Right ventricle myocardium superior (tissue), 1 donor: Measurements from ENCODE around the gene TRIM14. TPM values are rescaled to one million over a fixed set of nuclear protein-coding genes. Genes with fewer than 3 reads are reported as not detected.
"Not testable (repeated sequence)": the region's sequence is repeated elsewhere in the genome, so short reads cannot be mapped to it uniquely, and the experiment has no call there.

Experiments used
- ATAC-seq: fragments of 200-7000 bp; cut with Tn5 transposase; one replicate; pipeline ENCODE4 v1.9.1; 2020; ENCODE audit warnings: mild to moderate bottlenecking; ENCODE audit not compliant: poor library complexity
- DNase-seq: peaks from one replicate; pipeline ENCODE4 v3.0.0-alpha.2; 2020
- intact Hi-C: fragments of 100-400 bp; cut with DNase I; formaldehyde crosslinking; loops from one replicate; pipeline ENCODE4 v1.11.2; 2022
- total RNA-seq: library from RNA; stranded (reverse); fragmentation: NEBNext Ultra II Directional; extraction: Animal tissue kit (Norgen Biotek cat#: 25700); gene quantifications from one replicate; pipeline ENCODE4 v1.2.1, GENCODE V29; 2021
- donor health status: DM: no; HTN: yes; CAD: no; lungs with severe emphysema.

The TRIM14 gene
- total RNA-seq, 1 donor from 2014 or later: 4.9 TPM

GRCh38 chr9:98038958-98039357 is 80.1 kb downstream of the TRIM14 start:
- ATAC-seq (no peak), DNase-seq (no peak)
- intact Hi-C loops: loop anchor here (5.0 kb wide), 2 partner anchors 57 to 117 kb away; partner anchors contain the start of genes ANP32B and TRMO

- DNase-seq (peak; percentile 57), ATAC-seq (peak; percentile 90)
- intact Hi-C loops: loop anchor here (5.0 kb wide), 2 partner anchors 55 to 115 kb away; partner anchors contain the start of genes ANP32B and TRMO
Measured at GRCh38 chr9:98037357-98037756, 81.7 kb downstream of the TRIM14 start.

- DNase-seq (peak; percentile 85), ATAC-seq (peak; percentile 88)
- intact Hi-C loops: loop anchor here (5.0 kb wide), 2 partner anchors 53 to 113 kb away; partner anchors contain the start of genes ANP32B and TRMO
Measured at GRCh38 chr9:98034593-98035546, 84.2 kb downstream of the TRIM14 start.

DNA sequence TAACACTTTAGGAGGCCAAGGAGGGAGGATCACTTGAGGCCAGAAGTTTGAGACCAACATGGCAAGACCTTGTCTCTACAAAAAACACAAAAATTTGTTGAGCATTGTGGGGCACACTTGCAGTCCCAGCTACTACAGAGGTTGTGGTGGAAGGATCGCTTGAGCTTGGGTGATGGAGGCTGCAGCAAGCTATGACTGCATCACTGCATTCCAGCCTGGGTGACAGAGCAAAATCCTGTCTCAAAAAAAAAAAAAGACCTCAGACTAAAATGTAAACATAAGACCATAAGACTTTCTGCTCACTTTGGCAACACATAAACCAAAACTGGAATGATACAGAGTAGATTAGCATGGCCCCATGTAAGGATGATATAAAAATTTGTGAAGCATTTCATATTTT is 87.1 kb downstream of the TRIM14 start:
- no peak for ATAC-seq
- intact Hi-C loops: no loop called here
- DNase-seq: no peak

GRCh38 chr9:98031169-98031568 is 87.9 kb downstream of the TRIM14 start:
- DNase-seq (no peak), ATAC-seq (no peak)
- intact Hi-C loops: no loop called here

GRCh38 chr9:98024702-98025101 is 94.3 kb downstream of the TRIM14 start:
- DNase-seq: no peak
- intact Hi-C loops: no loop called here
- ATAC-seq: no peak

DNA sequence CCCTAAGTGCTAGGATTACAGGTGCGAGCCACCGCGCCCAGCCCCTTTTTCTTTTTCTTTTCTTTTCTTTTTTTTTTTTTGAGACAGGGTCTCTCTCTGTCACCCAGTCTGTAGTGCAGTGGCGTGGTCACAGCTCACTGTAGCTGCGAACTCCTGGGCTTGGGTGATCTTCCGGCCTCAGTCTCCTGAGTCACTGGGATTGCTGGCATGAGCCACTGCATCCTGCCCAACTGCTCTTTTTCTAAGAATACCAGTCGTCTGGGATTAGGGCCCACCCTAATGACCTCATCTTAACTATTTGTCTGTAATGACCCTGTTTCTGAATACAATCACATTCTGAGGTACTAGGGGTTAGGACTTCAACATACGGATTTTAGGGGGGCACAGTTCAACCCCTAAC is 96.6 kb downstream of the TRIM14 start:
- ATAC-seq: no peak
- intact Hi-C loops: no loop called here
- no peak for DNase-seq

GRCh38 chr9:98021306-98022040 is 97.5 kb downstream of the TRIM14 start:
- intact Hi-C loops: no loop called here
- peak; percentile 91 for ATAC-seq

GRCh38 chr9:98020476-98021145 is 98.4 kb downstream of the TRIM14 start:
- intact Hi-C loops: no loop called here
- ATAC-seq (no peak), DNase-seq (no peak)

More at GRCh38 chr9:98021306-98022040, 97.5 kb downstream of the TRIM14 start:
- peak; percentile 75 for DNase-seq

DNA sequence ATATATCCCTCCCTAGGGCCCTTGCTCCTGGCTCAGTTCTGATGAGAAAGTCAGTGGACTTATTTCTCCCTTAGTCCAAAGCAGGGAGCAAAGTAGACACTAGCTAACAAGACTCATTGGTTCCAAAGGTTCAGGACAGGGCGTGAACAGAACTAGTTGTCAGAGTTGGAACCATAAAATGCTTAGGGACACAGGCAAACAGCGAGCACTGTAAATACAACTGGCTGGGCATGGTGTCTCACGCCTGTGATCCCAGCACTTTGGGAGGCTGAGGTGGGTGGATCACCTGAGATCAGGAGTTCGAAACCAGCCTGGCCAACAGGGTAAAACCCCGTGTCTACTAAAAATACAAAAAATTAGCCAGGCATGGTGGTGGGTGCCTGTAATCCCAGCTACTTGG is 99.2 kb downstream of the TRIM14 start:
- ATAC-seq: not testable (repeated sequence)

More for the DNA sequence above, 99.2 kb downstream of the TRIM14 start:
- intact Hi-C loops, DNase-seq: not testable (repeated sequence)

Other genes starting within 250 kb of the TRIM14 start
- 5.8 TPM for gene TRMO, start 196.7 kb downstream of the TRIM14 start, total RNA-seq
- gene HEMGN, start 181.1 kb downstream of the TRIM14 start, total RNA-seq: not detected
- gene ANP32B, start 135.9 kb downstream of the TRIM14 start, total RNA-seq: 47.0 TPM
- 33.4 TPM for gene NANS, start 62.5 kb downstream of the TRIM14 start, total RNA-seq
- gene CORO2A, start 73.4 kb upstream of the TRIM14 start, total RNA-seq: 0.30 TPM
- gene TBC1D2, start 136.4 kb upstream of the TRIM14 start, total RNA-seq: 2.0 TPM